ENCODE results near the gene AGRP.
A peak's percentile ranks its signal among the peaks of the same experiment; 100 is the strongest.

Gene AGRP

DNA sequence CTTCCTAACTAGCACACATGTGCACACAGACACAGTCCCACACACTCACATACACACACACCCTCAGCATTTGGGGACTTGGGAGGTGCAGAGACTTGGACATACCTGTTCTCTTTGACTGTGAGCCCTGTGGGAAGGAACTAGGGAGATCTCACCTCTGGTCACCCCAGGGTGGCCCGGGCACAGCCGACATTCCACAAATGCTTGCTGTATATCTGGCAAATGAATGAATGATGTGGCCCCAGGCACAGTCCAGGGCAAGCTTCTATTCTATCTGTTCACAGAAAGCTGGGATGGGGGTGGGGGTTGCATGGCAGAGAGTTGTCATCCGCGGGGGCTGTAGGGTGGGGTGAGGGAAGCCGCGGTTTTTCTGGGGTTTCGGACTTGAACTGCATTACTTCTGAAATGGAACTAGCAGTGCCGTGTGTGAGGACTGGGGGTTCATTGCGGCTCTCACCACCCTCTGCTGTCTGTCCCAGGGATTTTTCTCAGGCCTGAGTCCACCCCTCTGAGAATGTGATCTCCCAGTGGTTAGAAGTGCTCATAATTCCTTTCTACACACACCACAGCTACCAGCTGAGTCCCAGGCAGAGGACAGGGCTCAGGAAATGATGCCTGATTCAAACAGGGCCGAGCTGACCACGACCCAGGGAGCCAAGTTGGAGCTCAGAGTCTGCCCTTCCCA is 42.0 kb upstream of the AGRP start:
- H3K9me3 ChIP-seq (ENCODE audit: control insufficient read depth, low read length): no peaks in the 10 kb centered on the region
- H3K4me1 ChIP-seq (ENCODE audit: control insufficient read depth, insufficient read depth, low read depth, low read length): peaks cover 20% of the 10 kb centered on the region
- no peak overlapping the region for H2BK12ac ChIP-seq (ENCODE audit: low read length in 2 of 2)
- no peak overlapping the region for H3K4ac ChIP-seq (ENCODE audit: low read depth in 1 of 2, low read length in 2 of 2)
- H3K4me2 ChIP-seq (ENCODE audit: low read length, poor library complexity, severe bottlenecking): no peak overlapping the region
- no peak overlapping the region for H2AFZ ChIP-seq (ENCODE audit: low read depth, low read length)
- H3K23ac ChIP-seq (ENCODE audit: low read length in 2 of 2): no peak overlapping the region
- no peak overlapping the region for H4K8ac ChIP-seq (ENCODE audit: low read length)
- H4K91ac ChIP-seq (ENCODE audit: low read length): no peak overlapping the region
- no peak overlapping the region for H3K9ac ChIP-seq (ENCODE audit: low read length)
- H2BK15ac ChIP-seq (ENCODE audit: low read depth, poor library complexity, severe bottlenecking): no peak overlapping the region
- H3K18ac ChIP-seq (ENCODE audit: low read depth in 1 of 2, low read length in 2 of 2): no peak overlapping the region
- H3K36me3 ChIP-seq (ENCODE audit: control insufficient read depth in 1 of 2, insufficient read depth in 2 of 2, low read depth in 1 of 2, low read length in 2 of 2): no peaks in the 10 kb centered on the region
- no peak overlapping the region for H2BK120ac ChIP-seq (ENCODE audit: low read depth, low read length)
- WGBS: 82% methylated on average over 10 of the region's 11 CpGs
- H3K27ac ChIP-seq (ENCODE audit: low read length, poor library complexity, severe bottlenecking): no peak overlapping the region
- H3K14ac ChIP-seq (ENCODE audit: low read length in 2 of 2): no peak overlapping the region
- H3K27me3 ChIP-seq (ENCODE audit: control insufficient read depth in 1 of 2, insufficient read depth in 1 of 2, low read length in 2 of 2): no peaks in the 10 kb centered on the region
- no peak for DNase-seq
- H2AK5ac ChIP-seq (ENCODE audit: low read length, severe bottlenecking): no peak overlapping the region
- H3K4me3 ChIP-seq (ENCODE audit: insufficient read depth in 1 of 2, low read depth in 1 of 2, low read length in 2 of 2): no peak overlapping the region
- H2BK5ac ChIP-seq (ENCODE audit: low read depth, low read length, poor library complexity, severe bottlenecking): no peak overlapping the region
- H3K79me1 ChIP-seq (replicated peaks; ENCODE audit: low read length, poor library complexity, severe bottlenecking): peaks cover 5% of the 10 kb centered on the region

DNA sequence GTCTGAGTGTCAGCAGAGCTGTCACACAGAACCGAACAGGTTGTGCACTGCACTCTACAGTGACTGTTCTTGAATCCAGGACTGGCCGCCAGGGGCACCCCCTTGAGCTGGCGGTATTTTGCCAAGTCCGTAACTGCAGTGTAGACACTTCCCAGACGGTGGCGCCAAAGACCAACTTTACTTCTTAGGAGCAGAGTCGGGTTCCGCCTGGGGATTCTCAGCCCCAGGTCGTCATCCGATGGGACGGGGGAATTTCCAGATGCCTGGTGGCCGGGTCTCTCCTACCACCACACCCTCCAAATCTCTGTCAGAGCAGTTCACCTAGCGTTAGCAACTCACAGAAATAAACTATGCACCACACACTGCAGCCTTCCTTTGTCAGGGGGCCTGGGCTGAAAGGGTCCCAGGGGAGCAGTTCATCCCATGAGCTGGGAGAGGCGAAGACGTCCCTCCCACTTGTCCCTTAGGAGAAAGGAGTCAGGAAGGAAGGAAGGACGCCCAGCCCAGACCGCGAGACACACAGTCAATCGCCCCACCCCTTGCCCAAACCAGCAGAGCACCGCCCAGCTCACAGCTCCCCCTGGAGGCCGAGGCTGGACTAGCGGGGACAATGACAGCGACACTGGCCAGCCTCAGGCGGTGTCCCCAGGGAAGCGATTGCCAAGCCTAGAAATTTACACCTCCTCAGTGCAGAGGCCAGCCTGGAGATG is 37.9 kb upstream of the AGRP start:
- Histone ChIP-seq H3K27ac (ENCODE audit: low read length, poor library complexity, severe bottlenecking) (peak overlapping the region; percentile 97), H3K79me1 (replicated peaks; ENCODE audit: low read length, poor library complexity, severe bottlenecking) (no peaks in the 10 kb centered on the region), H4K91ac (ENCODE audit: low read length) (peak overlapping the region; percentile 85), H3K23ac (ENCODE audit: low read length in 2 of 2) (no peak overlapping the region), H3K4me2 (ENCODE audit: low read length, poor library complexity, severe bottlenecking) (peak overlapping the region; percentile 98), H3K9me3 (ENCODE audit: control insufficient read depth, low read length) (no peaks in the 10 kb centered on the region), H3K27me3 (ENCODE audit: control insufficient read depth in 1 of 2, insufficient read depth in 1 of 2, low read length in 2 of 2) (no peaks in the 10 kb centered on the region), H3K18ac (ENCODE audit: low read depth in 1 of 2, low read length in 2 of 2) (peak overlapping the region; percentile 73 to 89), H3K36me3 (ENCODE audit: control insufficient read depth in 1 of 2, insufficient read depth in 2 of 2, low read depth in 1 of 2, low read length in 2 of 2) (no peaks in the 10 kb centered on the region), H2AK5ac (ENCODE audit: low read length, severe bottlenecking) (no peak overlapping the region), H3K4me1 (ENCODE audit: control insufficient read depth, insufficient read depth, low read depth, low read length) (peaks cover 25% of the 10 kb centered on the region), H3K4ac (ENCODE audit: low read depth in 1 of 2, low read length in 2 of 2) (peak overlapping the region; percentile 46 to 89), H2BK5ac (ENCODE audit: low read depth, low read length, poor library complexity, severe bottlenecking) (peak overlapping the region; percentile 20), H2BK120ac (ENCODE audit: low read depth, low read length) (no peak overlapping the region), H2BK15ac (ENCODE audit: low read depth, poor library complexity, severe bottlenecking) (peak overlapping the region; percentile 99), H3K9ac (ENCODE audit: low read length) (peak overlapping the region; percentile 86), H3K14ac (ENCODE audit: low read length in 2 of 2) (peak overlapping the region in 1 of 2 experiments; percentile 85), H3K4me3 (ENCODE audit: insufficient read depth in 1 of 2, low read depth in 1 of 2, low read length in 2 of 2) (peak overlapping the region; percentile 42 to 75), H2AFZ (ENCODE audit: low read depth, low read length) (peak overlapping the region; percentile 79), H4K8ac (ENCODE audit: low read length) (peak overlapping the region; percentile 96), H2BK12ac (ENCODE audit: low read length in 2 of 2) (peak overlapping the region in 1 of 2 experiments; percentile 19)
- DNase-seq: peak; percentile 98
- 2% methylated on average over 21 of the region's 25 CpGs for WGBS

DNA sequence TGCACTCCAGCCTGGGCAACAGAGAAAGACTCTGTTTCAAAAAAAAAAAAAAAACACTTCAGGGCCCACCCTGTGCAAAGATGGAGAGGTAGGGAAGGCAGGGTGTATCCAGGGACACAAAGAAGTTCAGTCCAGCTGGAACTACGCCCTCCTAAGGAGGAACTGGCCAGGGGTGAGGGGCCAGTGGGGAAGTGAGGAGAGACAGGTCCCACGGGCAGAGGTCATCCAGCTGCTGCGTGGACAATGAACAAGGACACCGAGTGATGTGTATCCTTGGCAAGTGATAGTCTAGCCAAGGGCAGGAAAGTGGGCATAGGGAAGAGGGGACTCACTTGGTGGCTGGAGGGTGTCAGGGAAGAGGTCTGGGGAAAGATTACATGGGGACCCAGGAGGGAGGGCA is 35.9 kb upstream of the AGRP start:
- Histone ChIP-seq H3K79me1 (replicated peaks; ENCODE audit: low read length, poor library complexity, severe bottlenecking) (no peaks in the 10 kb centered on the region), H3K27me3 (ENCODE audit: control insufficient read depth in 1 of 2, insufficient read depth in 1 of 2, low read length in 2 of 2) (no peaks in the 10 kb centered on the region), H3K27ac (ENCODE audit: low read length, poor library complexity, severe bottlenecking) (no peak overlapping the region), H3K4me2 (ENCODE audit: low read length, poor library complexity, severe bottlenecking) (no peak overlapping the region), H3K14ac (ENCODE audit: low read length in 2 of 2) (no peak overlapping the region), H2BK120ac (ENCODE audit: low read depth, low read length) (no peak overlapping the region), H2AK5ac (ENCODE audit: low read length, severe bottlenecking) (peak overlapping the region; percentile 36), H4K91ac (ENCODE audit: low read length) (no peak overlapping the region), H2BK12ac (ENCODE audit: low read length in 2 of 2) (no peak overlapping the region), H2AFZ (ENCODE audit: low read depth, low read length) (no peak overlapping the region), H3K9ac (ENCODE audit: low read length) (no peak overlapping the region), H3K9me3 (ENCODE audit: control insufficient read depth, low read length) (no peaks in the 10 kb centered on the region), H3K4ac (ENCODE audit: low read depth in 1 of 2, low read length in 2 of 2) (no peak overlapping the region), H3K23ac (ENCODE audit: low read length in 2 of 2) (no peak overlapping the region), H3K36me3 (ENCODE audit: control insufficient read depth in 1 of 2, insufficient read depth in 2 of 2, low read depth in 1 of 2, low read length in 2 of 2) (no peaks in the 10 kb centered on the region), H3K4me1 (ENCODE audit: control insufficient read depth, insufficient read depth, low read depth, low read length) (peaks cover 24% of the 10 kb centered on the region), H4K8ac (ENCODE audit: low read length) (no peak overlapping the region), H2BK15ac (ENCODE audit: low read depth, poor library complexity, severe bottlenecking) (no peak overlapping the region), H3K4me3 (ENCODE audit: insufficient read depth in 1 of 2, low read depth in 1 of 2, low read length in 2 of 2) (no peak overlapping the region), H2BK5ac (ENCODE audit: low read depth, low read length, poor library complexity, severe bottlenecking) (no peak overlapping the region), H3K18ac (ENCODE audit: low read depth in 1 of 2, low read length in 2 of 2) (no peak overlapping the region)
- WGBS: 89% methylated on average over 4 of the region's 4 CpGs
- DNase-seq: no peak

DNA sequence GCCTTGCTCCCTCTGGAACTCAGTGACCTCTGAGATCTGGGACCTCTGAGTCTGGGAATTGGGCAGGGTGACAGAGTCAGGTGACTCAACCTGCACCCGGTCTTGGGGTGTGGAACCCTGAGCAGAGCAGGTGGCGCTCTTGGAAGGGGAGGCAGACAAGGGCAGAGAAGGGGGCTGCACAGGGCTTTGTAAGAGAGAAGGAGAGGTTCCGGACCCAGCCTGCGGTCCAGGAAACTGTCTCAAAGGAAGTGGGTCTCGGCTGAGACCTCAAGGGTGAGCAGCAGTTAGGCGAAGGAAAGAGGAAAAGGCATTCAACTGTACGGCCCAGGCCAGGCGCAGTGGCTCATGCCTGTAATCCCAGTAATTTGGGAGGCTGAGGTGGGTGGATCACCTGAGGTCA is 35.3 kb upstream of the AGRP start:
- Histone ChIP-seq H4K91ac (ENCODE audit: low read length) (no peak overlapping the region), H3K4me2 (ENCODE audit: low read length, poor library complexity, severe bottlenecking) (no peak overlapping the region), H3K36me3 (ENCODE audit: control insufficient read depth in 1 of 2, insufficient read depth in 2 of 2, low read depth in 1 of 2, low read length in 2 of 2) (no peaks in the 10 kb centered on the region), H3K23ac (ENCODE audit: low read length in 2 of 2) (no peak overlapping the region), H2BK5ac (ENCODE audit: low read depth, low read length, poor library complexity, severe bottlenecking) (no peak overlapping the region), H3K14ac (ENCODE audit: low read length in 2 of 2) (no peak overlapping the region), H4K8ac (ENCODE audit: low read length) (no peak overlapping the region), H2BK120ac (ENCODE audit: low read depth, low read length) (no peak overlapping the region), H2BK15ac (ENCODE audit: low read depth, poor library complexity, severe bottlenecking) (no peak overlapping the region), H3K4me1 (ENCODE audit: control insufficient read depth, insufficient read depth, low read depth, low read length) (peaks cover 24% of the 10 kb centered on the region), H2AFZ (ENCODE audit: low read depth, low read length) (no peak overlapping the region), H3K9me3 (ENCODE audit: control insufficient read depth, low read length) (no peaks in the 10 kb centered on the region), H3K18ac (ENCODE audit: low read depth in 1 of 2, low read length in 2 of 2) (no peak overlapping the region), H3K27me3 (ENCODE audit: control insufficient read depth in 1 of 2, insufficient read depth in 1 of 2, low read length in 2 of 2) (no peaks in the 10 kb centered on the region), H2BK12ac (ENCODE audit: low read length in 2 of 2) (no peak overlapping the region), H3K27ac (ENCODE audit: low read length, poor library complexity, severe bottlenecking) (no peak overlapping the region), H3K9ac (ENCODE audit: low read length) (peak overlapping the region; percentile 28), H3K4ac (ENCODE audit: low read depth in 1 of 2, low read length in 2 of 2) (no peak overlapping the region), H3K79me1 (replicated peaks; ENCODE audit: low read length, poor library complexity, severe bottlenecking) (no peaks in the 10 kb centered on the region), H2AK5ac (ENCODE audit: low read length, severe bottlenecking) (no peak overlapping the region), H3K4me3 (ENCODE audit: insufficient read depth in 1 of 2, low read depth in 1 of 2, low read length in 2 of 2) (no peak overlapping the region)
- no peak for DNase-seq
- 87% methylated on average over 8 of the region's 8 CpGs for WGBS
